ENCODE data around the gene ANO7.

ANO7 gene

GRCh38 chr2:241257419-241258032 lies 69.0 kb downstream of the ANO7 start:
- H2AFZ ChIP-seq (ENCODE audit: low read depth, low read length), result no peak overlapping the region
- H3K4me3 ChIP-seq (ENCODE audit: low read length), result no peak overlapping the region
- no peak overlapping the region for H3K9ac ChIP-seq (ENCODE audit: low read length)
- H3K27me3 ChIP-seq (ENCODE audit: low read depth, low read length), result no peaks in the 10 kb centered on the region
- no peak for TF ChIP-seq EZH2phosphoT487 (IDR thresholded peaks at IDR 0.05; ENCODE audit: low read depth)
- TF ChIP-seq, protein P1, sequence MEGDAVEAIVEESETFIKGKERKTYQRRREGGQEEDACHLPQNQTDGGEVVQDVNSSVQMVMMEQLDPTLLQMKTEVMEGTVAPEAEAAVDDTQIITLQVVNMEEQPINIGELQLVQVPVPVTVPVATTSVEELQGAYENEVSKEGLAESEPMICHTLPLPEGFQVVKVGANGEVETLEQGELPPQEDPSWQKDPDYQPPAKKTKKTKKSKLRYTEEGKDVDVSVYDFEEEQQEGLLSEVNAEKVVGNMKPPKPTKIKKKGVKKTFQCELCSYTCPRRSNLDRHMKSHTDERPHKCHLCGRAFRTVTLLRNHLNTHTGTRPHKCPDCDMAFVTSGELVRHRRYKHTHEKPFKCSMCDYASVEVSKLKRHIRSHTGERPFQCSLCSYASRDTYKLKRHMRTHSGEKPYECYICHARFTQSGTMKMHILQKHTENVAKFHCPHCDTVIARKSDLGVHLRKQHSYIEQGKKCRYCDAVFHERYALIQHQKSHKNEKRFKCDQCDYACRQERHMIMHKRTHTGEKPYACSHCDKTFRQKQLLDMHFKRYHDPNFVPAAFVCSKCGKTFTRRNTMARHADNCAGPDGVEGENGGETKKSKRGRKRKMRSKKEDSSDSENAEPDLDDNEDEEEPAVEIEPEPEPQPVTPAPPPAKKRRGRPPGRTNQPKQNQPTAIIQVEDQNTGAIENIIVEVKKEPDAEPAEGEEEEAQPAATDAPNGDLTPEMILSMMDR (IDR thresholded peaks at IDR 0.05; ENCODE audit: low read depth, low read length), result no peak
- no peaks in the 10 kb centered on the region for H3K9me3 ChIP-seq (ENCODE audit: insufficient read depth, low read length)
- peaks cover 7% of the 10 kb centered on the region; the same call in 1 of the 2 replicates for H3K79me2 ChIP-seq (ENCODE audit: low read length)
- H3K4me2 ChIP-seq (ENCODE audit: low read length), result no peak overlapping the region
- no peaks in the 10 kb centered on the region for H3K4me1 ChIP-seq (ENCODE audit: low read length)
- no peak overlapping the region for H3K27ac ChIP-seq (ENCODE audit: low read length)
- H4K20me1 ChIP-seq (ENCODE audit: insufficient read depth, low read length), result peaks cover 4% of the 10 kb centered on the region; the same call in 1 of the 2 replicates
- peaks cover 68% of the 10 kb centered on the region for H3K36me3 ChIP-seq (replicated peaks; ENCODE audit: low read depth, low read length)

DNA sequence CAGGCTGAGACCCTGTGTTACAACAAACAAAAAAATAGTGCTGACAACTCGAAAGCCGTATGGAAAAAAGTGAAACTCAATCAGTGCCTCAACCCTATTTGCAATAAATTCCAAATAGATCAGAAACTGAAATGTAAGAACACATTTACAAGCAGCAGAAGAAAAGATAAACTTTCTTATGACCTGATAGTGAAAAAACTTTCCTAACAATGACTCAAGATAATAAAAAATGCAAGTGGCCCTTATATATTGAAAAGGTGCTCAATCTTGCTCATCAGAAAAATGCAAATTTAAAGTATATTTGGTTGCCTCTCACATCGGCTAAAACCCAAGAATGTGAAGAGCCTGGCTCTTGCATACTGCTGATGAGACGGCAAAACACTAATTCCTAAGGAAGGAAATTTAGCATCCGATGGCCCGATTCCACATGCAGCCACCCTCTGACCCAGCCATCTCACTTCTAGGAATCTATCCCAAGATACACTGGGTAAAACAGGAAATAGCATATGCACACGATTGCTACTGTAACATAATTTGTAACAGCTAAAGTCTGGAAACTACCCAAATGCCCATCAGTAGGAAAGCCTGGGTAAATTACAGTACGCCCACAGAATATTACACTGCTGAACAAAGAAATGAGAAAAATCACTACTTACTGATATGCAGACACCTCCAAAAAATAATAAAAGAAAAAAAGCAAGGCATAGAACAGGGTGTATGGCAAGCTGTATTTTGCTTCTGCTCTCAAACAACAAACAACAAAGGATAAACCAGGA lies 70.2 kb downstream of the ANO7 start:
- peaks cover 4% of the 10 kb centered on the region; the same call in 1 of the 2 replicates for H4K20me1 ChIP-seq (ENCODE audit: insufficient read depth, low read length)

GRCh38 chr2:241260911-241261310 lies 72.4 kb downstream of the ANO7 start:
- Histone ChIP-seq H2AFZ (ENCODE audit: low read depth, low read length) (no peak overlapping the region), H3K4me3 (ENCODE audit: low read length) (no peak overlapping the region), H4K20me1 (ENCODE audit: insufficient read depth, low read length) (peaks cover 4% of the 10 kb centered on the region), H3K9ac (ENCODE audit: low read length) (no peak overlapping the region), H3K27me3 (ENCODE audit: low read depth, low read length) (no peaks in the 10 kb centered on the region), H3K4me1 (ENCODE audit: low read length) (no peaks in the 10 kb centered on the region), H3K36me3 (replicated peaks; ENCODE audit: low read depth, low read length) (peaks cover 55% of the 10 kb centered on the region), H3K79me2 (ENCODE audit: low read length) (peaks cover 7% of the 10 kb centered on the region; the same call in 1 of the 2 replicates), H3K9me3 (ENCODE audit: insufficient read depth, low read length) (no peaks in the 10 kb centered on the region), H3K4me2 (ENCODE audit: low read length) (no peak overlapping the region), H3K27ac (ENCODE audit: low read length) (no peak overlapping the region)
- TF ChIP-seq, protein P1 (IDR thresholded peaks at IDR 0.05; ENCODE audit: low read depth, low read length), result no peak
- TF ChIP-seq EZH2phosphoT487 (IDR thresholded peaks at IDR 0.05; ENCODE audit: low read depth), result no peak

More for the DNA sequence above, 70.2 kb downstream of the ANO7 start:
- Histone ChIP-seq H3K79me2 (ENCODE audit: low read length) (peaks cover 7% of the 10 kb centered on the region; the same call in 1 of the 2 replicates), H3K4me2 (ENCODE audit: low read length) (no peak overlapping the region), H3K9me3 (ENCODE audit: insufficient read depth, low read length) (no peaks in the 10 kb centered on the region), H2AFZ (ENCODE audit: low read depth, low read length) (no peak overlapping the region), H3K4me1 (ENCODE audit: low read length) (no peaks in the 10 kb centered on the region), H3K4me3 (ENCODE audit: low read length) (no peak overlapping the region), H3K36me3 (replicated peaks; ENCODE audit: low read depth, low read length) (peaks cover 68% of the 10 kb centered on the region), H3K27me3 (ENCODE audit: low read depth, low read length) (no peaks in the 10 kb centered on the region), H3K9ac (ENCODE audit: low read length) (no peak overlapping the region), H3K27ac (ENCODE audit: low read length) (no peak overlapping the region)
- no peak for TF ChIP-seq EZH2phosphoT487 (IDR thresholded peaks at IDR 0.05; ENCODE audit: low read depth)
- TF ChIP-seq, protein P1 (IDR thresholded peaks at IDR 0.05; ENCODE audit: low read depth, low read length), result no peak

- TF ChIP-seq, protein P1 (IDR thresholded peaks at IDR 0.05; ENCODE audit: low read depth, low read length), result no peak
- TF ChIP-seq EZH2phosphoT487 (IDR thresholded peaks at IDR 0.05; ENCODE audit: low read depth), result no peak
- H3K9ac ChIP-seq (ENCODE audit: low read length), result no peak overlapping the region
- no peaks in the 10 kb centered on the region for H3K4me1 ChIP-seq (ENCODE audit: low read length)
- H2AFZ ChIP-seq (ENCODE audit: low read depth, low read length), result no peak overlapping the region
- no peaks in the 10 kb centered on the region for H3K9me3 ChIP-seq (ENCODE audit: insufficient read depth, low read length)
- H3K27me3 ChIP-seq (ENCODE audit: low read depth, low read length), result no peaks in the 10 kb centered on the region
- H3K27ac ChIP-seq (ENCODE audit: low read length), result no peak overlapping the region
- H3K36me3 ChIP-seq (replicated peaks; ENCODE audit: low read depth, low read length), result peaks cover 55% of the 10 kb centered on the region
- H4K20me1 ChIP-seq (ENCODE audit: insufficient read depth, low read length), result peaks cover 4% of the 10 kb centered on the region
- no peak overlapping the region for H3K4me3 ChIP-seq (ENCODE audit: low read length)
- H3K79me2 ChIP-seq (ENCODE audit: low read length), result peaks cover 12% of the 10 kb centered on the region; the same call in 1 of the 2 replicates
- no peak overlapping the region for H3K4me2 ChIP-seq (ENCODE audit: low read length)
Observed at GRCh38 chr2:241261628-241262027, 73.2 kb downstream of the ANO7 start.

Measured in OCI-LY3 (cell line).